Keratinocyte (primary cell): ENCODE measurements around the gene GRB10. TPM values are rescaled to one million over a fixed set of nuclear protein-coding genes. Genes with fewer than 3 reads are reported as not detected.

ENCODE experiments used
- DNase-seq: peaks from one replicate; pipeline ENCODE4 v3.0.0-alpha.2; 2011; ENCODE audit warnings: low read depth, missing footprints, low spot score
- FAIRE-seq: peaks from 2 replicates; lab custom pipeline; 2011; peaks lifted over from hg19 to GRCh38; lab: Jason Lieb, UNC
- H2AFZ ChIP-seq: 2 replicates; pipeline ENCODE4 v1.6.0; 2012; ENCODE audit warnings: low read length, control low read depth, inconsistent platforms; ENCODE audit not compliant: control insufficient read depth
- H3K27ac ChIP-seq: 2 replicates; pipeline ENCODE4 v1.5.1; 2011; ENCODE audit warnings: low read length; ENCODE audit not compliant: control insufficient read depth, insufficient read depth
- H3K27me3 ChIP-seq: 3 replicates; pipeline ENCODE4 v1.6.0; 2011; ENCODE audit warnings: low read length; ENCODE audit not compliant: control insufficient read depth, insufficient read depth; ENCODE audit errors: extremely low read depth
- H3K36me3 ChIP-seq, 2 experiments: 2 replicates in 1 of 2; 3 replicates in 1 of 2; pipeline ENCODE4 v1.5.1; 2011; ENCODE audit warnings: low read length in 2 of 2, mild to moderate bottlenecking in 1 of 2; ENCODE audit not compliant: control insufficient read depth in 2 of 2, insufficient read depth in 2 of 2; ENCODE audit errors: extremely low read depth in 1 of 2
- H3K4me1 ChIP-seq: 3 replicates; pipeline ENCODE4 v1.5.1; 2011; ENCODE audit warnings: low read length; ENCODE audit not compliant: control insufficient read depth, insufficient read depth; ENCODE audit errors: extremely low read depth
- H3K4me2 ChIP-seq: 3 replicates; pipeline ENCODE4 v1.6.0; 2011; ENCODE audit warnings: low read depth, low read length; ENCODE audit not compliant: control insufficient read depth, insufficient read depth; ENCODE audit errors: extremely low read depth
- H3K4me3 ChIP-seq, 3 experiments: fragments of 200-600 bp in 1 of 3; sonication (generic) in 1 of 3; 2 replicates in 2 of 3; 3 replicates in 1 of 3; pipeline ENCODE4 v1.5.1; 2011 to 2016; ENCODE audit warnings: low read length in 3 of 3, mild to moderate bottlenecking in 3 of 3, control low read depth in 2 of 3, inconsistent platforms in 1 of 3, low read depth in 1 of 3, mixed read lengths in 1 of 3, mixed run types in 1 of 3, moderate library complexity in 1 of 3; ENCODE audit not compliant: control insufficient read depth in 2 of 3, insufficient read depth in 2 of 3; ENCODE audit errors: extremely low read depth in 1 of 3
- H3K79me2 ChIP-seq: 2 replicates; pipeline ENCODE4 v1.6.0; 2012; ENCODE audit warnings: low read length; ENCODE audit not compliant: control insufficient read depth, insufficient read depth
- H3K9ac ChIP-seq: 3 replicates; pipeline ENCODE4 v1.6.0; 2011; ENCODE audit warnings: low read length; ENCODE audit not compliant: control insufficient read depth, insufficient read depth; ENCODE audit errors: extremely low read depth
- H3K9me1 ChIP-seq: 3 replicates; pipeline ENCODE4 v1.6.0; 2011; ENCODE audit warnings: low read length; ENCODE audit not compliant: control insufficient read depth, insufficient read depth; ENCODE audit errors: extremely low read depth
- H3K9me3 ChIP-seq: 2 replicates; pipeline ENCODE4 v1.5.1; 2012; ENCODE audit warnings: low read depth, low read length; ENCODE audit not compliant: control insufficient read depth
- H4K20me1 ChIP-seq: 3 replicates; pipeline ENCODE4 v1.6.0; 2011; ENCODE audit warnings: low read length; ENCODE audit not compliant: control insufficient read depth, insufficient read depth; ENCODE audit errors: extremely low read depth
- CTCF ChIP-seq, 3 experiments: IDR thresholded peaks in 1 of 3; conservative IDR thresholded peaks in 1 of 3; optimal IDR thresholded peaks in 1 of 3; 2 replicates in 2 of 3; 3 replicates in 1 of 3; pipeline versions ENCODE3 to v1.5.1; 2011; ENCODE audit warnings: low read length in 3 of 3, mild to moderate bottlenecking in 3 of 3, moderate library complexity in 2 of 3, control low read depth in 1 of 3, inconsistent platforms in 1 of 3; ENCODE audit not compliant: insufficient read depth in 2 of 3; ENCODE audit errors: extremely low read depth in 1 of 3
- EZH2 ChIP-seq: IDR thresholded peaks from one replicate; pipeline ENCODE4 v1.6.1; 2012; ENCODE audit warnings: inconsistent platforms, mild to moderate bottlenecking, low read length, moderate library complexity
- dilution Hi-C: fragments of 300-500 bp; cut with MboI; formaldehyde crosslinking; loops from one replicate; pipeline ENCODE4 v1.7.0; 2020; ENCODE audit warnings: low sequenced_read_pairs; ENCODE audit not compliant: extremely low pct_ligation_motif_present
- polyA plus RNA-seq, 5 experiments: library from polyadenylated mRNA; depleted of rRNA in 3 of 5; stranded (reverse) in 3 of 5; stranded (forward) in 1 of 5; unstranded in 1 of 5; fragments of >200 nt; gene quantifications; 1 replicate in 1 of 5; 2 replicates in 3 of 5; 3 replicates in 1 of 5; pipeline versions ENCODE4 v1.2.1 to v1.2.3, GENCODE V29; 2011 to 2012; ENCODE audit warnings: missing spikeins in 2 of 5, low read depth in 1 of 5, low replicate concordance in 1 of 5

Gene GRB10
- polyA plus RNA-seq, 1 donor (not counting 4 experiments of a cell fraction or from before 2014, with no cell fraction given): 4.4 TPM

GRCh38 chr7:50628434-50629084, 154.1 kb downstream of the GRB10 start:
- H3K4me3 ChIP-seq: no peak overlapping the region
- H2AFZ ChIP-seq: no peak overlapping the region
- no peak overlapping the region for H3K4me2 ChIP-seq
- H4K20me1 ChIP-seq: no peaks in the 10 kb centered on the region
- H3K36me3 ChIP-seq: no peaks in the 10 kb centered on the region
- FAIRE-seq (no peak), DNase-seq (no peak)
- dilution Hi-C loops: no loop called here
- no peaks in the 10 kb centered on the region for H3K4me1 ChIP-seq
- TF ChIP-seq CTCF (optimal IDR thresholded peaks at IDR 0.05 in 1 of 3, IDR thresholded peaks at IDR 0.05 in 1 of 3, conservative IDR thresholded peaks at IDR 0.05 in 1 of 3; ENCODE audit: extremely low read depth in 1 of 3, insufficient read depth in 2 of 3, low read length in 3 of 3) (no peak), EZH2 (no peak)
- peaks cover 5% of the 10 kb centered on the region for H3K9me1 ChIP-seq
- no peaks in the 10 kb centered on the region for H3K9me3 ChIP-seq
- no peak overlapping the region for H3K27ac ChIP-seq
- H3K27me3 ChIP-seq: no peaks in the 10 kb centered on the region
- no peak overlapping the region for H3K9ac ChIP-seq
- H3K79me2 ChIP-seq: no peaks in the 10 kb centered on the region

DNA sequence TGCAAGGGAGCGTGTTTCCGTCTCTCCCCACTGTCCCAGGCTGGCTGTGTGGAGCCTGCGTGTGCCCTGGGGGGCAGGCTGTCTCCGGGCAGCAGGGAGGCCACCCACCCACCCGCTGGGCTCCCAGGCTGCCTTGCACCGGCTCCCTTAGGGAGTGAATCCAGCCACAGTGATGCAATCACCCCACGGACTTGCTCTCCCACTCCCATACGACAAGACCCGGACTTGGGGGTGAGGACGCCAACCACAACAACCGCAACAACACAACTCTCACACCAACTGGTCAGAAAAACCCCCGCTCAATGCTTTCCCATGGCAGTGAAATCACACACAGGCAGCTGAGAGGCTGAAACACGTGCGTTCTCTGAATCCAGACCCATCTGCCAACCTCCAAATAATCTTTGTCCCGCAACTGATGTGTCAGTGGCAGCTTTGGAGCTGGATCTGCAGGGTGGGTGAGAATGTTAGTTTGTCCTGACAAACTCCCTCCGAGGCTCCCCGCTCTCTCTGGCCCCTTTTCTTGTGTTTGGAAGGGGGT, 154.8 kb downstream of the GRB10 start:
- H3K27me3 ChIP-seq: no peaks in the 10 kb centered on the region
- H3K9me1 ChIP-seq: peaks cover 5% of the 10 kb centered on the region
- no peaks in the 10 kb centered on the region for H3K9me3 ChIP-seq
- no peaks in the 10 kb centered on the region for H4K20me1 ChIP-seq
- no peak overlapping the region for H3K4me3 ChIP-seq
- H3K9ac ChIP-seq: no peak overlapping the region
- H2AFZ ChIP-seq: no peak overlapping the region
- FAIRE-seq (no peak), DNase-seq (no peak)
- H3K27ac ChIP-seq: no peak overlapping the region
- TF ChIP-seq EZH2 (no peak), CTCF (optimal IDR thresholded peaks at IDR 0.05 in 1 of 3, IDR thresholded peaks at IDR 0.05 in 1 of 3, conservative IDR thresholded peaks at IDR 0.05 in 1 of 3; ENCODE audit: extremely low read depth in 1 of 3, insufficient read depth in 2 of 3, low read length in 3 of 3) (no peak)
- H3K79me2 ChIP-seq: no peaks in the 10 kb centered on the region
- H3K36me3 ChIP-seq: no peaks in the 10 kb centered on the region
- dilution Hi-C loops: no loop called here
- no peak overlapping the region for H3K4me2 ChIP-seq
- H3K4me1 ChIP-seq: no peaks in the 10 kb centered on the region
